ENCODE results near the gene PEX5L.

Gene PEX5L, protein sequence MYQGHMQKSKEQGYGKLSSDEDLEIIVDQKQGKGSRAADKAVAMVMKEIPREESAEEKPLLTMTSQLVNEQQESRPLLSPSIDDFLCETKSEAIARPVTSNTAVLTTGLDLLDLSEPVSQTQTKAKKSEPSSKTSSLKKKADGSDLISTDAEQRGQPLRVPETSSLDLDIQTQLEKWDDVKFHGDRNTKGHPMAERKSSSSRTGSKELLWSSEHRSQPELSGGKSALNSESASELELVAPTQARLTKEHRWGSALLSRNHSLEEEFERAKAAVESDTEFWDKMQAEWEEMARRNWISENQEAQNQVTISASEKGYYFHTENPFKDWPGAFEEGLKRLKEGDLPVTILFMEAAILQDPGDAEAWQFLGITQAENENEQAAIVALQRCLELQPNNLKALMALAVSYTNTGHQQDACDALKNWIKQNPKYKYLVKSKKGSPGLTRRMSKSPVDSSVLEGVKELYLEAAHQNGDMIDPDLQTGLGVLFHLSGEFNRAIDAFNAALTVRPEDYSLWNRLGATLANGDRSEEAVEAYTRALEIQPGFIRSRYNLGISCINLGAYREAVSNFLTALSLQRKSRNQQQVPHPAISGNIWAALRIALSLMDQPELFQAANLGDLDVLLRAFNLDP

DNA sequence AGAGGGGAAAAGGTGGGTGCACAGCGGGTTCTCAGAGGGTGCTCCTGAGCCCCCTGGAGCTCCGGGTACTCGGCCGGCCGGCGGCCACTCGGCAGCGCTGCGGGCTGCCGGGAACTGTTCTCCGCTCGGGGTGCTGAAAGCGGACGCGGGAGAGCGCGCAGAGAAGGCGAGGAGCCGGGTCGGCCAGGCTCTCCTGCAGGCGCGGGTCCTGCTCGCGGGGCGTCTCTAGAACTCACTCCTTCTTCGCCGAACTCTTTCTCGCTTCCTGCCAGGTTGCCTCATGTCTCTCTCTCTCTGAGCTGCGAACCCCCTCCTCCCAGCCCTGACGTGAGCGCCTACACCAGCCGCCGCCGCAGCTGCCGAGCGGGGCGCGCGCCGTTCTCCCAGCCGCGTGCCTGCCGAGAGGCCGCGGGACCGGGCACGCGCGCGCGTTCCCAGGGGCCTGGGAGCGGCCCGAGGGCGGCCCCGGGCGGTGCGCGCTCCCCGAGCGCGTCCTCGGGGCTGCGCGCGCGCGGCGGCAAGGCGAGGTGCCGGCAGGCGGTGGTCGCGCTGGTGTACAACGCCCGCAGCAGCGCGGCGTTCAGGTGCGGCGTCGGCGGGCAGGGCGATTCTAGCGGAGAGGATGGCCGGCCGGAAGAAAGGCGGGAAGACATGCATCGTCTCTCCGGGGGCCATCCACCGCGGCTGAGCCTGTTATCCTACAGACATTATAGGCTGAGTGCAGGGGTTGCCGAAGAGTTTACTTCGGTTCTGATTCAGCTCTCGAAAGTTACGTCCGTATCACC lies at the start of gene PEX5L:
Gene PEX5L, minus strand, starts transcription at position 267 of the 785 bp plus-strand sequence. CDS start 338 bp downstream, outside the sequence.
- peak; percentile 71 for DNase-seq (ENCODE audit: low read depth)
- H3K4me3 ChIP-seq (ENCODE audit: low read length): peak within 1 kb of the TSS; percentile 42
- TF ChIP-seq, protein P1, sequence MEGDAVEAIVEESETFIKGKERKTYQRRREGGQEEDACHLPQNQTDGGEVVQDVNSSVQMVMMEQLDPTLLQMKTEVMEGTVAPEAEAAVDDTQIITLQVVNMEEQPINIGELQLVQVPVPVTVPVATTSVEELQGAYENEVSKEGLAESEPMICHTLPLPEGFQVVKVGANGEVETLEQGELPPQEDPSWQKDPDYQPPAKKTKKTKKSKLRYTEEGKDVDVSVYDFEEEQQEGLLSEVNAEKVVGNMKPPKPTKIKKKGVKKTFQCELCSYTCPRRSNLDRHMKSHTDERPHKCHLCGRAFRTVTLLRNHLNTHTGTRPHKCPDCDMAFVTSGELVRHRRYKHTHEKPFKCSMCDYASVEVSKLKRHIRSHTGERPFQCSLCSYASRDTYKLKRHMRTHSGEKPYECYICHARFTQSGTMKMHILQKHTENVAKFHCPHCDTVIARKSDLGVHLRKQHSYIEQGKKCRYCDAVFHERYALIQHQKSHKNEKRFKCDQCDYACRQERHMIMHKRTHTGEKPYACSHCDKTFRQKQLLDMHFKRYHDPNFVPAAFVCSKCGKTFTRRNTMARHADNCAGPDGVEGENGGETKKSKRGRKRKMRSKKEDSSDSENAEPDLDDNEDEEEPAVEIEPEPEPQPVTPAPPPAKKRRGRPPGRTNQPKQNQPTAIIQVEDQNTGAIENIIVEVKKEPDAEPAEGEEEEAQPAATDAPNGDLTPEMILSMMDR (IDR thresholded peaks at IDR 0.05; ENCODE audit: insufficient read depth, low read depth, low read length, missing control alignments): no peak

DNA sequence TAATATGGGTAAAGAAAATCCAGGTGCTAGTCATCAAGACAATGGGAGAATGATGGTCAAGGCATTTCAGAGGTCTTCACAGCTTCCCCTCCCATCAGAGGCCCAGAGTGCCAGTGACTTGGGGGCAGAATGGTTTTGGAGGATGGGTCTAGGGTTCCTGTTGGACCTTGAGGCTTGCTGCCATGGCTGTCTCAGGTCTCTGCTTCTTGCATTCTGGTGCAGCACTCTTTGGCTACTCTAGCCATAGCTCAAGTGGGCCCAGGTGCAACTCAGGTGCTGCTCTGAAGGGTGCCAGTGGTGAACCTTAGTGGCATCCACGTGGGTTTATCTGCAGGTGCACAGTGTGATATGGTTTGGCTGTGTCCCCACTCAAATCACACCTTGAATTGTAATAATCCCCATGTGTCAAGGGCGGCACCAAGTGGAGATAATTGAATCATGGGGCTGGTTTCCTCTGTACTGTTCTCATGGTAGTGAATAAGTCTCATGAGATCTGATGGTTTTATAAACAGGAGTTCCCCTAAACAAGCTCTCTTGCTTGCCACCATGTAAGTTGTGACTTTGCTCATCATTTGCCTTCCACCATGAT lies 48.5 kb upstream of the PEX5L start:
- TF ChIP-seq, protein P1 (IDR thresholded peaks at IDR 0.05; ENCODE audit: insufficient read depth, low read depth, low read length, missing control alignments): peak; percentile 16

DNA sequence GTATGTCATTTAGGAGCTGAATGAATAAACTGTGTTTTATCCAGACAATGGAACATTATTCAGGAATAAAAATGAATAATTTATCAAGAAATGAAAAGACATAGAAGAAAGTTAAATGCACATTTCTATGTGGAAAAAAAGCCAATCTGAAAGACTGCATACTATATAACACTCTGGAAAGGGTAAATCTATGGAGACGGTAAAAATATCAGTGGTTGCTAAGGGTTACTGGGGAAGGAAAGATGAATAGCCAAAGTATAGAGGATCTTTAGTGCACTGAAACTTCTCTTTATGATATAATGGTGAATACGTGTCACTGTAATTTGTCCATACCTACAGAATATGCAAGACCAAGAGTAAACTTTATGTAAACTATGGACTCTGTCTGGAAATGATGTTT lies 46.0 kb upstream of the PEX5L start:
- no peak for DNase-seq (ENCODE audit: low read depth)
- H3K4me3 ChIP-seq (ENCODE audit: low read length): no peak overlapping the region
- TF ChIP-seq, protein P1 (IDR thresholded peaks at IDR 0.05; ENCODE audit: insufficient read depth, low read depth, low read length, missing control alignments): no peak

More for the DNA sequence above, 48.5 kb upstream of the PEX5L start:
- no peak for DNase-seq (ENCODE audit: low read depth)
- no peak overlapping the region for H3K4me3 ChIP-seq (ENCODE audit: low read length)

DNA sequence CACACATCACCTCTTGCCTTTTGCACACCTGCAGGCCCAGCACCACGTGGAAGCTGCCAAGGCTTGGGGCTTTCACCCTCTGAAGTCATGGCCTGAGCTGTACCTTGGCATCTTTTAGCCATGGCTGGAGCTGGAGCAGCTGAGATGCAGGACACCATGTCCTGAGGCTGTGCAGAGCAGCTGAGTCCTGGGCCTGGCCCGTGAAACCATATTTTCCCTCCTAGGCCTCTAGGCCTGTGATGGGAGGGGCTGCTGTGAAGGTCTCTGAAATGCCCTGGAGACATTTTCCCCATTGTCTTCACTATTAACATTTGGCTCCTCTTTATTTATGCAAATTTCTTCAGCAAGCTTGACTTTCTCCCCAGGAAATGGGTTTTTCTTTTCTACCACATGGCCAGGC lies 41.9 kb upstream of the PEX5L start:
- TF ChIP-seq, protein P1 (IDR thresholded peaks at IDR 0.05; ENCODE audit: insufficient read depth, low read depth, low read length, missing control alignments): no peak
- H3K4me3 ChIP-seq (ENCODE audit: low read length): no peak overlapping the region
- no peak for DNase-seq (ENCODE audit: low read depth)

DNA sequence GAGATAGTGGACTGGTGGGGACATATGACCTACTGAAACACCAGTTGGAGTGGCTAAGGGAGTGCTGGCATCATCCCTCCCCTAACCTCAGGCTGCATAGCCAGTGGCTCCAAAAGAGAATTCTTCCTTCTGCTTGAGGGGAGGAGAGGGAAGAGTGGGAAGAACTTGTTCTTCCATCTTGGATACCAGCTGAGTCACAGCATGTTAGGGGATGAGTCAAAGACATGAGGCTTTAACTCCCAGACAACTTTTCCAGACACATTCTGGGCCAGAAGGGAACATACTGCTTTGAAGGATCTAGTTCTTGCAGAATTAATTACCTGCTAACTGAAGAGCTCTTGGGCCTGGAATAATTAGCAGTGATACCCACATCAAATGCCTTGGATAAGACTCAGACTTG lies 36.8 kb upstream of the PEX5L start:
- DNase-seq (ENCODE audit: low read depth): peak; percentile 82
- H3K4me3 ChIP-seq (ENCODE audit: low read length): no peak overlapping the region
- TF ChIP-seq, protein P1 (IDR thresholded peaks at IDR 0.05; ENCODE audit: insufficient read depth, low read depth, low read length, missing control alignments): no peak

DNA sequence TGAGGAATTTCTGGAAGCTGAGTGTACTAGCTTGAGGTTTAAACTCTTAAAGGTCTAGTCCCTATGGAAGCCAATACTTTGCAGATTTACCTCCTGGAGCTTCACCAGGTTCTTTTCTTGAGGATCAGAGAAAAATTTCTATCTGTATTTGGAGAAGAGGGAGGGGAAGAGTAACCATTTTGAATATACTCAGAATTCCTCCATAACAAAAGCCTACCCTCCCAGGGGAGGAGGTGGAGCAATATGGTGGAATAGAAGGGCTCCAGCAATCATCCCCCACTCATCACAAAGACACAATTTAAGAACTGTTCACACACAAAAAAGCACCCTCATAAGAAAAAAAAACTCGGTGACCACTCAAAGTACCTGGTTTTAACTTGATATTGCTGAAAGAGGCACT lies 36.0 kb upstream of the PEX5L start:
- TF ChIP-seq, protein P1 (IDR thresholded peaks at IDR 0.05; ENCODE audit: insufficient read depth, low read depth, low read length, missing control alignments): no peak
- no peak overlapping the region for H3K4me3 ChIP-seq (ENCODE audit: low read length)
- no peak for DNase-seq (ENCODE audit: low read depth)

Data from epithelial cell of esophagus (primary cell).